A673 (cell line): ENCODE results near the gene PRAF2.

Source experiments
- CTCF ChIP-seq: fragments of 300-800, 200-600 bp; sonication (generic); conservative IDR thresholded peaks from 2 replicates; pipeline ENCODE4 v1.5.1; 2017; ENCODE audit warnings: low read depth, mild to moderate bottlenecking, antibody characterized with exemption, low read length, moderate library complexity, mixed read lengths
- EZH2 ChIP-seq: fragments of 200-600 bp; sonication (generic); IDR thresholded peaks from 2 replicates; pipeline ENCODE4 v1.6.1; 2017; ENCODE audit warnings: borderline replicate concordance, low read depth, mild to moderate bottlenecking, mixed read lengths, antibody characterized with exemption, low read length; ENCODE audit not compliant: poor library complexity, severe bottlenecking

GRCh38 chrX:49100704-49101628 lies 27.2 kb upstream of the PRAF2 start:
- TF ChIP-seq CTCF (no peak), EZH2 (no peak)
